Ovary (tissue), 3 donors: ENCODE data around the gene TARS3.

Experiments used
- CTCF ChIP-seq, 3 donors: fragments of 450-650 bp in 2 of 3; fragments of 200-600 bp in 1 of 3; IDR thresholded peaks; one replicate each; pipeline versions ENCODE4 v1.5.1 to v1.8.0; 2016 to 2022; ENCODE audit warnings: antibody characterized with exemption in 3 of 3, mild to moderate bottlenecking in 1 of 3
- EP300 ChIP-seq: sonication (generic); formaldehyde crosslinking; IDR thresholded peaks from one replicate; pipeline ENCODE4 v1.6.1; 2017; ENCODE audit warnings: antibody characterized with exemption
- POLR2A ChIP-seq: fragments of 450-650 bp; IDR thresholded peaks from one replicate; pipeline ENCODE4 v1.6.1; 2017; ENCODE audit warnings: antibody characterized with exemption, mild to moderate bottlenecking, moderate library complexity
- donor health status: DM: no; HTN: no; CAD: no.

GRCh38 chr15:101709466-101709865 lies 14.8 kb downstream of the TARS3 start:
- TF ChIP-seq CTCF (IDR thresholded peaks at IDR 0.05): no peak
- TF ChIP-seq EP300: no peak
- no peak for TF ChIP-seq POLR2A
